Kasumi-1 (cell line): ENCODE data around the gene KCNG4.
"Not testable (repeated sequence)": the region's sequence is repeated elsewhere in the genome, so short reads cannot be mapped to it uniquely, and the experiment has no call there.

ENCODE experiments used
- DNase-seq, 2 experiments: peaks; one replicate each; lab custom pipeline; 2025; lab: John Stamatoyannopoulos, UW

The KCNG4 gene

DNA sequence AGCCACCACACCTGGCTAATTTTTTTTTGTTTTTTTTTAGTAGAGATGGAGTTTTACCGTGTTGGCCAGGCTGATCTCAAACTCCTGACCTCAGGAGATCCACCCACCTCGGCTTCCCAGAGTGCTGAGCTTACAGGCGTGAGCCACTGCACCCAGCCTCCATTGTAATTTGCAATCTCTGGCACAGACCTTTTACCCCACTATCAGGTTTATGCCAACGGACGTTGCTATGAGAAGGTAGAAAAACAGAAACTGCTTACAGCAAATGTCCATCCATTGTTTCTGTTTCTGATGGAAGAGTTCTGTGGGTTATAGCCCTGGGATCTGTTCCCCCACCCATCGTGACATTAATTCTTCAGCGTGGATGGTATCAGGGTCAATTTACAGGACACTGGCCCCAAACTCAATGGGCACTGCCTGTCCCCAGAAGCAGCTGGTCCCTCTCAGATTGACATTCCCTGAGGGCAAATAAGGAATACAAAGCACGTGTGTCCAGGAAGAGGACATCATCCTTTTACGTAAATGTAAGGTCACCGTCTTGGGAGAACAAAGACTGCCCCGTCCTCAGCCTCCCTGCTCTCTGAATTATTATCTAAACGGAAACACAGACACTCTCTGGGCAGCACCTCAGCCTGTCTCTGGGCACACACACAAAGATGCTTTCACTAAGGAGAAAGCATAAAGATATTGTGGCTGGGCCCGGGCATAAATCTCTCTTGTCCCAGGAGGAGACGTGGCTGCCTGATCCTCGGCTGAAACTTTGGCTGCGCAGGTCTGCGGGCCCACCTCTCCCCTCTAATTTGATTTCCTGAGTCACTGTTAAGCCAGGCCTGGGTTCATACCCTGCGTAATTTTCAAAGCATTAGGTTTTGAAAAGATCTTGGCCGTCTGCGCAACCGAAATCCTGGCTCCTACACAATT lies 5.2 kb downstream of the KCNG4 start:
- DNase-seq, result no peak

DNA sequence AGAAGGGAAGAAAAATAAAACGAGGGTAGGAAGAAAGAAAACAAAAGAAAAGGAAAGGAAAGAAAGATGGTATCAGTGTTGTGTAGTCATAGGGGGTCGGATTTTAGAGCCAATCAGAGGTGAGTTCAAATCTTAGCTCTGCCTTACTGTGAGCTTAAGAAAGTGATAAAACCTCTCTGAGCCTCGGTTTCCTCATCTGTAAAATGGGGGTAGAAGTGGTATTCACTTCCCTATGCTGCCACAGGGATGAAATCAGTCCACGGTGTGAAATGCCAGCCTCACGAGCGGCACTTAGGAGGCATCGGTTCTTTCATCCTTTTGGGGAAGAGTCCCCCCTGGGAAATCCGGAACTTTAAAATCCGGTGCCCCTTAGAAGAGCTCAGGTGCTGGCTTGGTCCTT lies 6.1 kb downstream of the KCNG4 start:
- DNase-seq, result no peak

DNA sequence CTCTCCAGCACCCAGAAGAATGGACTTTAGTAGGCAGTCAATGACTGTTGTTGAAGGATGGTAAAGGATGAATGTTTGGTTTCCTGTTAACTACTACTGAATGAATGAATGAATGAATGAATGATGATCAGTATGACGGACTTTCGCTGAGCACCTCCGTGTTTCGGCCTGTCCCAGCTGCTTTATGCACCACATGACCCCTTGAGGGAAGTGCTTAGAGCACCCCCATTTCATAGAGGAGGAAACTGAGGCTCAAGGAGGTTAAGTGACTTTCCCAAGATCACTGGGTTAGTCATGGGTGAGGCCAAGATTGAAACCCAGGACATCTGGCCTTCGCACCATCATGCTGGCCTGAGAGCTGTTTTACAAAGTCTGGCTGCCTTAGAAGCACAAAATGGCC lies 6.8 kb downstream of the KCNG4 start:
- no peak for DNase-seq

DNA sequence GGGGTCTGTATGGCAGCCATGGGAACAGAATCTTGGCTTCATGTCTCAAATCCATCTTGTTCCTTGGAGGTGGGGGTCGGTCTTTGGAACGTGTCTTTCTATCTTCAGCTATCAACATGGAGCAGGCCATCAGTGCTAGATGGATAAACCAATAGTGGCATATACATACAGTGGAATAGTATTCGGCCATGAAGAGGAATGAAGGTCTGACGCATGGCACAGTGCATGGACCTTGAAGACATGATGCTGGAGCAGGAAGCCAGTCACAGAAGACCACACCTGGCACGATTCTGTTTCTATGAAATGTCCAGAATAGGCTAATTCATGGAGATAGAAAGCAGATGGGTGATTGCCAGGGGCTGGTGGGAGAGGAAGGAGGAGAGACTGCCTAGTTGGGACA lies 7.8 kb downstream of the KCNG4 start:
- DNase-seq, result no peak

DNA sequence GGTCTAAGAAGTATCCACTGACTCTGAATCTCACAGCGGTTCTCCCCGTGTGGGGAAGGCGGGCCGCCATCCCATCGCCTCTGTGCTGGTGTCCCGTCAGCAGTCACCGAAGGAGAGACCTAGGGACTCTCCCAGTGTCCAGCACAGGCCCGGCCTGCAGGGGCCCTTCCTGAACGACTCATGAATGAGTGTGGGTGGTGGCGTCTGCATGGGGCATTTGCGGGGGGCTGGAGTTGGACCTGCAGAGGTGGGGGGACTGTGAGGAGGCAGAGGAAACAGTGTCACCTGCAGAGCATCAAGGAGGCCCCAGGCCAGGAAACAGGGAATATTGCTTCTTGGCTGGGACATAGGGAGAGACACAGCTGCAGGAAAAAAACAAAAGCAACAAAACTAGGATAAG lies 10.3 kb downstream of the KCNG4 start:
- DNase-seq, result no peak

DNA sequence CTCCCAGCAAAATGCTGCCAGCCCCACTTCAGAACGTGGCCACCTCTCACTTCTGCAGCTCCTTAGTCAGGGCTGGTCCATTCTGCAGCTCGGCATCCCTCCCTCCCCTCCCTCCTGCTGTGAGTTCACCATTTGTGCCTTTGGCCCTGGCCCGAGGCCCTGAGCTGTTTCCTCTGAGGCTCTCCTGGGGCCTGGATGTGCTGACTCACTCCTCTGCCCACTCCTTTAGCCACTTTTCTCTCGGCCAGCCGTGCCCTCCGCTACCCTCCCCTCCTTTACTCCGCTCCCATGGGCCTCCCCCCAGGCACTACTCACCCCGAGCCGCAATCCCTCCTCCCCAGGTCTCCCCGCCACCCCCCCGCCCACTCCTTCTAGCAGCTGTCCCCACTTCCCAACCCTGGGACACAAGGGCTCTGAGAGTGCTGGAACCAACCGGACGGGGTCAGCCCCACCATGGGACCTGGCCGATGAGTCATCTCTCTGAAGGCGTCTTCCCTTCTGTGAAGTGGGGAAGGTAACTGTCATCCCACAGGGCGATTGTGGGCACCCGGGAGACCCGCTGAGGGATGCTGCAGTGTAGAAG lies 11.5 kb downstream of the KCNG4 start:
- DNase-seq, result no peak

DNA sequence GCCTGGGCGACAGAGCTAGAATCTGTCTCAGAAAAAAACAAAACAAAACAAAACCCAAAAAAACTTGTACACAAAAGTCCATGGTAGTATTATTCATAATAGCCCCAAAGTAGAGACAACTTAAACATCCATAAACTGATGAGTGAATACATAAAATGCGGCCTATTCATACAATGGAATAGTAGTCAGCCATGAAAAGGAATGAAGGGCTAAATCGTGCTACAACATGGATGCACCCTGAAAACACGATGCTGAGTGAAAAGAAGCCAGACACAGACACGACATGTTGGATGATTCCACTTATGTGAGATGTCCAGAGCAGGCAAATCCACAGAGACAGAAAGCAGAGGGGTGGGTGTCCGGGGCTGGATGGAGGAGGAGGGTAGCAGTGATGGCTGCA lies 12.3 kb downstream of the KCNG4 start:
- no peak for DNase-seq

DNA sequence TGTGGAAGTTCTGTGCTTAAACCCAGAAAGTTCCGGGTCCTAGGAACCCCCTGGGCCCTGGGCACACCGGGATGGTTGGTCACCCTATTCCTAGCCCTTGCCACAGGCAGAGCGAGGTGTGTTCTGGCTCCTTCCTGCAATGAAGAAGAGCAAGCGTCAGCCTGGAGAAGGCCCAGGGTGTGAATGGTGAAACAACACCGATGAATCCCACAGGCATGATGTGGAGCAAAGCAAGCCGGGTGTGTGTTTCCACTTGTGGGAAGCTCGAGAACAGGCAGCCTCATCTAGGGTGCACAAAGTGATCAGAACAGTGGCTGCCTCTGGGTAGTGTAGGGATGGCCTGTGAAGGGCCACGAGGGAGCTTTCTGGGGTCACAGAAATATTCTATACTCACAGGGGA lies 13.8 kb downstream of the KCNG4 start:
- DNase-seq, result no peak

DNA sequence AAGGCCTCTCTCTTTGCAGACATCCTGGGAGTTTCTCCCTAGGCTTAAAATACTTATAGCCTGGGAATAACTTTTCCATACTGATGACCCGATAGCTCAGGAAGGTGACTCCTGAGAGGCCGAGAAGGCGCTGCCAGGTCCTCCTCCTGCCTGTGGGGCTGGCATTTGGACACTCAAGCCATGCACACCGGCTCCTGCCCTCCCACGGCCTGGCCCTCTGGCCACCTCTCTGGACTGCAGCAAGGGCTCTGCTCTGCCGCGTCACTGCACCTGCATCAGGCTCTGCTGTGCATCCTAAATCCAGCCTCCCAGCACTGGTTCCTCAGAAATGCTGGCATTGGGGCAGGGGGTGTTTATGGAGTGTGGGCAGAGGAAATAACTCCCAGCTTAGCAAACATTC lies 14.2 kb downstream of the KCNG4 start:
- no peak for DNase-seq

DNA sequence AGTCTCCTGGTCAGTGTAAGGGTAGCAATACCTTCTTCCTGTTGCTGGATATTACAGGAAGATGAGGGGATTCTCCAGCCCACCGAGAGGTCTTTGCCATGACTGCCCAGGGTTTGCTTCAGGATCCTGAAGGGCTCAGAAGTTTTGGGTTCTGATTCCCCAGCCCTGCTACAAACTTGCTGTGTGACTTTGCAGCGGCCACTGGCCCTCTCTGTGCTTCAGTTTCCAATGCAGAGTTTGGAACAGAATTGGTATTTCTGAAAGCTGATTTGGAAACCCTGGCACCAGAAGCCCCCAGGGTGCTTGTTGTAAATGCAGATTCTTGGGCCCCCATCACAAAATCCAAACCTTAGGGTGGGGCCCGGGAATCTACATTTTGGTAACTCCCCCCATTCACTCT lies 14.7 kb downstream of the KCNG4 start:
- no peak for DNase-seq

DNA sequence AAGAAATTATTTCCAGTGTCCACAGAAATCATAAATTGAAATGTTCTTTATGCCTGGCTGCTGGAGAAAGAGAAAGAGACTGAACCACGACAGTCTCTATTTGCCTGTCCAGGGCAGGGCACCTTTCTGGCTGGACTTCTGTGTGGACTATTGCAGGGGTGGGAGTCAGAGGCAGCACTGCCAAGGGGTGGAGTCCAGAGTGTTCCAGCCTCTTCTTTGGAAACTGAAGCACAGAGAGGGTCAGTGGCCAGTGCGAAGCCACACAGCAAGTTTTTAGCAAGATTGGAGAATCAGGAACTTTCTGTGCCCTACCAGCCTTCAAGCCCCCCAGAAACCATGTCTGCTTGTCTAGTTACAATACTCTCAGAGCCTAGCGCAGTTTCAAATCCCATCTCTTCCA lies 15.3 kb downstream of the KCNG4 start:
- DNase-seq, result no peak

DNA sequence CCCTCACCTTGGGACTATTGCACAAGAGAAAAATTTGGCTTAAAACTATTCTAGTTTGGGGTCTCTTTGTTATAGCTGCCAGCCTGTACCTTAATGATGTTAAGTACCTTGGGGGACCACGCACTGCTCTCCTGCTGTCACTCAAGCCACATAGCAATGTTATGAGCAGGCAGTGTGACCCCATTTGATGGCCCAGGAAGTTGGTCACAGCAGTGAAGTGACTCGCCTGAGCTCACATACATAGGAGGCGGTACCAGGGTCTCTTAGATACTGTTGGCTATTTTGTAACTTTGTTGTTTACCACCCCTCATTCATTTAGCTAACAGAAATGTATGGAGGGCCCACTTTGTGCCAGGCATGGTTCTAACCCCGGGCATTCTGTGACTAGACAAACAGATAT lies 16.4 kb downstream of the KCNG4 start:
- DNase-seq, result no peak

DNA sequence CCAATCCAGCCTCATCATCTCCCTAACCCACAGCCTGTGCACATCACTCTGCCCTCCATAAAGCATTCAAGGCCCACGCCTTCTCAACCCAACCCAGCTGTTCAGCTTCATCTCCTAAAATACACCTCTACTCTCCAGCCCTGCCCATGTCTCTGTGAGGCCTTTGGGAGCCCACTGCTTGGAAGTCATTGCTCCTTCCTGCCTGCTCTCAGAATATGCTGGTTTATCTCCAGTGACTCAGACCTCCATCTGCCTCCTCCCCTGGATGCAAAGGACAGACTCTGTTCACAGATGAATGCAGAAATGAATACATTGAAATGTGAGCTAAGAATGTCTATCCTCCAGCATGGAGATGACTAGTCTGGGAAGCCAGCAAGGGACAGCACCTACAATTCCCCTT lies 19.0 kb downstream of the KCNG4 start:
- DNase-seq, result no peak

DNA sequence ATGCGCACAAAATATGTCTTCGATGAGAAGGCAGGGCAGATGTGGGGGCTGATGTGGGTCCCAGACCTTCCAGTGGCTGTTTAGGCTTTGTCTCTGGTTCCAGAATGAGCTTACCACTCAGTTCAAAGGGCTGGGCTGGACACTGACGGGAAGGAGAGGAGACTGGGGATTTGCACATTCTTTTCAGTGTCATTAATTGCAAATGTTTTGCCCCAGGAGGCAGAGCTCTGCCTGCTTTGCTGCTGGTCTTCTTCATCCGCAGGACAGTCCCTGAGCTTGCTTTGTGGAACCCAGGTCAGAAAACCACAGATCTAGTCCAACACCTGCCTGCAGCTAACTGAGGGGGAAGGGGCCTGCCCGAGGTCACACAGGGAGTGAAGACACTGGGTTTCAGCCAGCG lies 20.9 kb downstream of the KCNG4 start:
- no peak for DNase-seq

DNA sequence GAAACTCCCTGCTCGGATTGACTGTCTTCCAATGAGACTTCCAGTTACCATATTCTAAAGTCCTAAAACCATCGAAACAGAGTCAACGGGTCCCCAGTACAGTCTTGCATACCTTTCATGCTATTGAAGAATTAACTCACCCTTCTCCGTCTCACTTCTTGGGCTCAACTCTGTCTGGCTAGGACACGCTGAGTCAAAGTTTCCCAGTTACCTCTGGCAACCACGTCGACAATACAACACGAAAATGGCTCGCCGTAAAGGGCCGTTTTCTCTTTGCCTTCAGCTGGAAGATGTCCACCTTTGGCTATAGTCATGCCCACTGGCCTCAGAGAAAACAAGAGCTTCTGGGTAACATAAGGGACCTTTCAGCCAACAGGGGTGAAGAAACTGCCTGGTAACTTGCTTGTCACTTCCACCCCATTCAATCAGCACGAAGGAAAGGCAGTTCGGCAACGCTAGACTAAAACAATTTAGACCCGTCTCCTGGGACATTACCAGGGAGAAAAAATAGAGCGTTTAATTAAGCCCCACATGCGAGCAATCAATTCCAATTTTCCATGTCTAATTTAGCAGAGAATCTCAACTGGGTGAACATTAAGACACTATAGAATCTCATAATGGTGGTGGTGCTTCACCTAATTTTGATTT lies 21.5 kb downstream of the KCNG4 start:
- DNase-seq, result no peak

DNA sequence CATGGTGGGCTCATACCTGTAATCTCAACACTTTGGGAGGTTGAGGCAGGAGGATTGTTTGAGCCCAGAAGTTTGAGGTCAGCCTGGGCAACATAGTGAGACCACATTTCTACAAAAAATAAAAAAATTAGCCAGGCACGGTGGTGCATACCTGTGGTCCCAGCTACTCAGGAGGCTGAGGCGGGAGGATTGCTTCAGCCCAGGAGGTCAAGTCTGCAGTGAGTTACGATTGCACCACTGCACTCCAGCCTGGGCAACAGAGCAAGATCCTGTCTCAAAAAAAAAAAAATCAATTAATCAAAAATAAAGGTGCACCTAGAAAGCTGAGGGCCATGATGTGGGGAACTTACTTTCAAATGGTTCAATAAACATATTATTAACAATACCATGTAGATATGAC lies 23.7 kb downstream of the KCNG4 start:
- not testable (repeated sequence) for DNase-seq

DNA sequence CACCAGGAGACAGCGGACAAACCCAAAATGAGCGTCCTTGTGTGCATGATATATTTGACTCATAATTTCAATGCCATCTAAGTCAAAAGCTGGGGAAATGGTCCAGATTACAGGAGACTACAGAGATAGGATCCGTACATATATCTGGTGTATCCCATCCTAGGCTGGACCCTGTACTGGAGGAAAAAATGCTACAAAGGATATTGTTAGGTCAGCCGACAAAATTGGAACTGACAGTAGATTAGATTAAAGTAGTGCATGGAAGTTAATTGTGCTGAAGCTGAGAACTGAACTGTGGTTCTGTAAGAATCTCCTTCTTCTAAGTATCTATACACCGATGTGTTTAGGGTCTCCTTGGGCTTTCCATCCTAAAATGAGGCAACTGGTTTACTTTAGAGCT lies 24.3 kb downstream of the KCNG4 start:
- no peak for DNase-seq

DNA sequence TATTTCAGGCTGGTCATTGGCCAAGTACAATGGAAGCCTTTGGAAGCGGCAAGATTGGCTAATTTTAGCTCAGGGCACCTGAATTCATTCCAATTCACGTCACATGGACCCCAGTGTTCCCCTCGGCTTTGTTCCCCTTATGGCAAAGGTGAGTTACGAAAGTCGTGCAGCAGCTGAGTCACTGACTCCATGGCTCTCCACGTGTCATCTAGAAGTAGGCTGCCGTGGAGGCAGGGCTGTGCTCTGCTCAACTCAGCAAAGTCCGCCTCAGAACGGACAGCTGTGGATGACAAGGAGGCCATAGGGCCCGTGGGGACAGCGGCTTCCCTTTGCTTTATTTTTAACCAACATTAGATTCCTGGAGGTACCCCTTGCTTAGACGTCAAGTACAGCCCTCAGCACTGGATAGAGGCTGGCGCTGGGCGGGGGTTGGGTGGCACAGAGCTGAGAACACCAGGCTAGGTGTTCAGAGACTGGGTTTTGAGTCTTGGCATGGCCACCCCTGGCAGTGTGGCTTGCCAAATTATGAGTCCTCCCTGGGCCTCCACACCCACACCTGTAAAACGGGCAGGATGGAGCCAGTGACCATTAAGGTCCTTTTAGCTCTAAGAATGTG lies 25.3 kb downstream of the KCNG4 start:
- DNase-seq, result no peak

DNA sequence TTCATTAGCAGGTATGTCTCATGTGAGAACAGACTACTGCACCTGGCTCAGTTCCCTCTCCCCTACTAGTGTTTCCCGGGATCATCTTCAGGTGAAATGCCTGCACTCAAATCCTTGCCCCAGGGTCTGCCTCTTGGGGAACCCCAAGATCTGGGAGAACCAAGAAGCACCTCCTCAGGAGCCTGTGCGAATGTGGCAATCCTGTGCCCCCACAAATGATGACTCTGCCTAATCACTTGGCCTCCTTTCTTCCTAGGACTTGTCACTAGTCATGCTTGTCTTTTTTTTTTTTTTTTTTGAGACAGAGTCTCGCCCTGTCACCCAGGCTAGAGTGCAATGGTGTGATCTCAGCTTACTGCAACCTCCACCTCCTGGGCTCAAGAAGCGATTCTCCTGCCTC lies 27.2 kb downstream of the KCNG4 start:
- DNase-seq, result no peak

DNA sequence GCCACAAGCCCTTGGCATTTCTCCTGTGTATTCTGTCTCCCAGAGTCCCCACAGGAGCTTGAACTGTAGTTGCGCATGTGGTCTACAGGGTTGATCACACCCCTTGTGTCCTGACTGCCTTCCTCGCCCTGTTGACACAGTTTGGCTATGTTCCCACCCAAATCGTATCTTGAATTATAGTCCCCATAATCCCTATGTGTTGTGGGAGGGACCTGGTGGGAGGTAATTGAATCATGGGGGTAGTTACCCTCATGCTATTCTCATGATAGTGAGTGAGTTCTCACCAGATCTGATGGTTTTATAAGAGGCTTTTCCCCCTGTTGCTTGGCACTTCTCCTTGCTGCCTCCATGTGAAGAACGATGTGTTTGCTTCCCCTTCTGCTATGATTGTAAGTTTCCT lies 27.7 kb downstream of the KCNG4 start:
- DNase-seq, result no peak

DNA sequence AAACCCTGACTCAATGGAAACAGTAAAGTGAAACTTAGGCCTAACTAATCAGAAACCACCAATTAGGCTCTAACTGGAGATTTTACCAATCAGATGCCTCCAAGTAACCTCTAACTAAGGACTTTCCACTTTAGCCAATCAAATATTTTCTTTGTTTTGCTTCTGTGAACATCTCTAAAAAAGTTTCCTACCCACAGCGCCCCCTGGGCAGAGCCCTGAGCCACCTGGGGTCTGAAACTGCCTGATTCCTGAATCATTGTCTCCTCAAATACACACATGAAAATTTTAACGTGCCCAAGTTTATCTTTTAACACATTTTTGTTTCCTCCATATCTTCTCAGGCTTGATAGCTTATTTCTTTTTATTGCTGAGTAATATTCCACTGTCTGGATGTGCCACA lies 29.8 kb downstream of the KCNG4 start:
- no peak for DNase-seq

DNA sequence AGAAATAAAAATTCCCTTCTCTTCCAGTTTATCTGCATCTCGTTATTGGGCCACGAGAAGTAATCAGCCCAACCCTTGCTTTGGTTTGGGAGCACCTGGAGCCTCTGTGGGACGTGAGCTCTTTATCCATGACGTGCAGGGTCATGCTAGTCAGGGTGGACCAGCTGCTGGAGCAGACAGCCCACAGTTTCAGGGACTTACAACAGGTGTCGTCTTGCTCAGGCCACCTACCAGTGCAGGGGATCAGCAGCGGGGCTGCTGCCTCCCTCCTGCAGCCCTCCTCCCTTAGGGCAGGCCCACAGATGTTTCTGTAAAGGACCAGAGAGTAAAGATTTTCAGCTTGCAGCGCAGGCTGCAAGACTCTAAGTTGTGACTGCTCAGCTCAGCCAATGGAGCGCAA lies 31.9 kb downstream of the KCNG4 start:
- no peak for DNase-seq

DNA sequence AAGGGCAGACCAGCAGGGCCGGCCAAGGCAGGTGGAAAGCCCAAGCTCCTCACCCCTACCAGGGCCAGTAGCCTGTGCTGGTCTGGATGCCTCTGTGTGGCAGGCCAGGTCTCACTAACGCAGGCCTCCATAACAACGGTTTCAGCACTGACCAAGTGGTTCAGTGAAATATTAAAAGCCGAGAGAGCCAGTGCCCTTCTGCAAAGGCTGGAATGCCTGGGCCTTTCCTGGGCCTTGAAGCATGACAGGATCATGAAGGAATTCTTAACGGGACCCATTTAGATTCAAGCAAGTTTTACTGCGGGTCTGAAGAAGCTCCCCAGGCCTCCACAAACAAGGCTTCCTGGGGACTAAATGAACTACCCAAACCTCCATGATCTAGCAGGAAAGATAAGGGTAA lies 32.6 kb downstream of the KCNG4 start:
- no peak for DNase-seq
